GM18507 (cell line): Measurements from ENCODE around the gene ATF5.
A peak's percentile ranks its signal among the peaks of the same experiment; 100 is the strongest.

ENCODE experiments used
- DNase-seq: peaks from one replicate; pipeline ENCODE4 v3.0.0; 2011; ENCODE audit warnings: low read depth; ENCODE audit not compliant: insufficient read length; ENCODE audit errors: extremely low spot score
- FAIRE-seq: peaks from 2 replicates; lab custom pipeline; 2011; peaks lifted over from hg19 to GRCh38; lab: Jason Lieb, UNC

ATF5 gene

DNA sequence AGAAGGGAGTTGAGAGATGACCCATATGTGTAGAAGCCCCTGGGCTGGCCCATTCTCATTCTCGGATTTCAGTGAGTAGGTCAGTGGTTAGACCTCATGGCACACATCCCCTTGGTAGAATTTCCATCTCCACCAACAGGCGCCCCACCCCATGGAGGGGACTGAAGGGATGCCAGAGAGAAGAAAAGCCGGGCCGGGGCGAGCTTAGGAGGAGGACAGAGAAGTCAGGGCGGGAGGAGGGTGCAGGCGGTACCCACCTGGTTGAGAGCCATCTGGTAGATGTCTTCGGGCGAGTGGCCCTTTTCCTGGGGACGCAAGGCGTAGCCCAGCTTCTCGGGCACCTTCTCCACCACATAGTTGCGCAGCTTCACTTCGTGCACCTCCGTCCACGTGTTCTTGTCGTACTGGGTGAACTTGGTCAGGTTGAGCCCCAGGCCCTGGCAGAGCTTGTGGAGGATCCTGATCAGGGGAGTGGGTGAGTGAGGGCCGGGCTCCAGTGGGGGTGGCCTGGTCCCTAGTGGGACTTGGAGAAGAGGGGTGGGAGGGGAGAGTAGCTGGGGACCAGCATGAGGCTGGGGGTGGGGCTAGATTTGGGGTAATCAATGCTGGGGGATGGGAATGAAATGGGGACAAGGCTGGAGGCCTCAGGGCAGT, 34.9 kb upstream of the ATF5 start:
- DNase-seq (no peak), FAIRE-seq (no peak)

DNA sequence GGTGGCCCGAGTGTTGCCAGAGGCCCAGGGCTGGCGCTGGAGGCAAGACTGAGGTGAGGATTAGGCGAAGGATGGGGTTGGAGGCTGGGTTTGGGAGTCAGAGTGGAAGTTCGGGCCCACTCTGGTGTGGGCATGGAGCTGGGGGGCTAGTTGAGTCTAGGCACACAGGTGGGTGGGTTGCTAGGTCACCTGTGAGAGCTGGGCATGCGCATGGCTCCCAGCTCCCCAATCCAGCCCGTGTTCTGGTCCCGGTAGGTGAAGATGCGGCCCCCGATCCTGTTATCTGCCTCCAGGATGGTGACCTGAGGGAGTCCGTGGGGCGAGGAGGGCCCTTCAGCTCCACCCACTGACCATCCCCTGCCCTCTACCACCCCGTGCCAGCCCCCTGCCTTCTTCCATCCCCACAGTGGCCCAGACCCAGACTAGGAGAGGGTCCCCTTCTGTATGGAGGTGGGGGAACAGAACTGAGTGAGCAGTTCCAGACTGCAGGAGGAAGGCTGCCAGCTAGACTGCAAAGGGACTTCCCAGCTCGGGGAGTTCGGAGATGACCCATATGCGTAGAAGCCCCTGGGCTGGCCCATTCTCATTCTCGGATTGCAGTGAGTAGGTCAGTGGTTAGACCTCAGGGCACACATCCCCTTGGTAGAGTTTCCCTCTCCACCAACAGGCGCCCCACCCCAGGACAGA, 34.0 kb upstream of the ATF5 start:
- FAIRE-seq (peak; percentile 89), DNase-seq (no peak)

DNA sequence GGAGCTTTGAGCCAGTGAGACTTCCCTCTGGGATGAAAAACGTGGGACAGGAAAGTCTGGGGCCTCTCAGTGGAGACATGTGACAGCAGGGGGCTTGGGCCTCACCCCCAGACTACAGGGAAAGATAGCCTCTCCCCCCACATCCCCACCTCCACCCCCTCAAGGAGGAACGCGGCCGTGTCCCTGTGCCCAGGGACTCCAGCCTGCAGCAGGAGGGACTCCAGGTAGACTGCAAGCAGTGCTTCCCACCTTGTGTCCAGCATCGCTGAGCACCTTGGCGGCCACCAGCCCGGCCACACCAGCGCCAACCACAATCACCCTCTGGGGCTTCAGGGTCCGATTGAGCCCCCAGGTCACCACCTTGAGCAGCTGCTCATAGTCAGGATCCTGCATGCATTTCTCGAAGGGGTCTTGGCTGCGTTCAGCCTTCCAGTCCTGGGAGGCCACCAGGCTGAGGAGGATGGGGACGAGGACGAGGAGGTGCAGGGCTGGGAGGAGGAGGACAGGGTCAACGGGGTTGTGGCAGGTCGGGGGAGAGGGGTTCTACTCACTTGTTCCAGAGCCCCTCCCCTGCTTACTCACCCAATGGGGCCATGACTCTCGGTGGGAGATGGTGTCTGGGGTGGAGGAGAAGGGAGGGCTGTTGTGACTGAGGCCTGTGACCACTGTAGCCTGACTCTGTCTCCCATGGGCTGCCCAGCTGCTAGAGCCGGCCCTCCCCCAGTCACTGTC, 33.3 kb upstream of the ATF5 start:
- DNase-seq (no peak), FAIRE-seq (peak; percentile 73)

DNA sequence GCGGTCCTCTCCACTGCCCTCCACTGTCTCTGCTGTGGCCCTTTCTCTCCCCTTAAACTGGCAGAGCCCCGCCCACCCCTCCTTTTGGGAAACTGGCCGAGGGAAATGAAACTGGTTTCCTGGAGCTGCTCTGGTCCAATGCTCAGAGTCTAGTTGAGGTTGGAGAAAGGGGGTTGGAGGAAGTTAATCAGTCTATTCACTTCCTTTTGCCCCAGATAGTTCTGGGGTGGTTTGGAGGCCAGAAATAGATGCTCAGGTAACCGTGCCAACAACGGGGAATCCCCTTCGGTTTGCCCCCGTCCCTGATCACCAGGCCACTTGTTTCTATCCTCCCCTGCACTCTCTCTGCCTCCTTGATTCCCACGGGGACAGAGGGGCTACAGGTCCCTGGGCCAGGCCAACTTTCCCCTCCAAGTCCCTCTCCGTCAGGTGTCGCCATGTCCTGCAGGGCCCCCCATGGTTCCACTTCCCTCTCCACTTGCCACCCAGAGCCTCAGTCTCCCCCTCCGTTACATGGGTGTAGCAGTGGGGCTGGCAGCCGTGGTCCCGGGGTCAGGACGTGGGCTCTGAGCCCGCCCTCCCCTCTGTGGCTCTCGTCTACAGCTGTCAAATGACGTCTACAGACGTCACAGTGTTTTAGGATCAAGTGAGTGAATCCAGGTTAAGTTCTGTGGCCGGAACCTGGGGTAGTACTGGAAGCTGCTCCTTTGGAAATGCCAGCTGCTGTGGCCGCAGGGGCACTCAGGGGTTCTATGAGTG, 32.0 kb upstream of the ATF5 start, which contains the start of gene IL4I1:
Gene IL4I1, minus strand, starts transcription at position 25 of the 759 bp plus-strand sequence. CDS start 727 bp downstream, outside the sequence.
- peak; percentile 62 for DNase-seq
- peak; percentile 99 for FAIRE-seq

DNA sequence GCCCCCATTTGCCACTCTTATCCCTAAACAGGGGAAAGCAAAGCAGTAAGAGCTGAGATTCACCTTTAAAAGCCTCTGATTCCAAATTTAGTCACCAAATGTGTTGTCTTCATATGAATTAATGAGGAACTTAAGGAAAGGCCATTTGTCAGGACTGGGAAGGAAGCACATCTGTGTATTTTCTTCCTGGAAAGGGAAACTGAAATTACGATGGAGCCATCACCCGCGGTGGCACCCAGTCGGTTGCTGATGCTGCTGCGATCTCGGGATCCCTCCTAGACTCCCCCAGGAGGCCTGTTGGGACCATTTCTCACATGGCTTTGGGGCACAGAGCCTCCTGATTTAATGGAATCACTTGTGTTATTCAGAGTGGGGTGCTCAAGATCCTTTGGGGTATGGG, 24.9 kb upstream of the ATF5 start:
- no peak for DNase-seq
- FAIRE-seq: no peak

DNA sequence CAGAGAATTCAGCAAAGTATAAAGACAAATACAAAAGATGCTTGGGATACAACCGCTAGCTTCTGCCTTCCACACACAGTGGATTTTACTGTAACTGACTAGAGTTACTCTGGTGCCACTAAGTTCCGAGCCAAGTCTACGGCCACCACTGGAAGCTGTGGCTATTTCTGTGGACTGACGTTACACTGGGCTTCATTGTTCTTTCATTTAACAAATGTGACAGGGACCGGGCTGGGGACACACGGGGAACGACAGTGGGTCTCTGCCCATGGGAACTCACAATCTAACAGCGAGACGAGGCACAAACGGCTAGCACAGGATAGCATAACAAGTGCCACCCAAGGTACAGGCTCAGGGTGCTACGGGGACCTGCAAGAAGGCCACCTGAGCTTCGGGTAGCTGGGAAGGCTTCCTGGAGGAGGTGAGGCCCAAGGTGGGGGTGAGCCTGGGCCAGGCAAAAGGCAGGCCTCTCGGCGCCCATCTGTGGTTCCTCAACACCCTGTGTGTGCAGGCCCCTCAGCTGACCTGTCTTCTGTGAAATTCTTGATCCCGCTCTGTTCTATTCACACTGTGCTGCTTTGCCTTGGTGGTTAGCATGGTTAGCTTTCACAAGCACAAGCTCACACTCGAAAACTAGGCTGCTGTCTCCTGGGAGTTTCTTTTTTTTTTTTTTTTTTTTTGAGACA, 22.0 kb upstream of the ATF5 start:
- peak; percentile 61 for FAIRE-seq
- DNase-seq: no peak

DNA sequence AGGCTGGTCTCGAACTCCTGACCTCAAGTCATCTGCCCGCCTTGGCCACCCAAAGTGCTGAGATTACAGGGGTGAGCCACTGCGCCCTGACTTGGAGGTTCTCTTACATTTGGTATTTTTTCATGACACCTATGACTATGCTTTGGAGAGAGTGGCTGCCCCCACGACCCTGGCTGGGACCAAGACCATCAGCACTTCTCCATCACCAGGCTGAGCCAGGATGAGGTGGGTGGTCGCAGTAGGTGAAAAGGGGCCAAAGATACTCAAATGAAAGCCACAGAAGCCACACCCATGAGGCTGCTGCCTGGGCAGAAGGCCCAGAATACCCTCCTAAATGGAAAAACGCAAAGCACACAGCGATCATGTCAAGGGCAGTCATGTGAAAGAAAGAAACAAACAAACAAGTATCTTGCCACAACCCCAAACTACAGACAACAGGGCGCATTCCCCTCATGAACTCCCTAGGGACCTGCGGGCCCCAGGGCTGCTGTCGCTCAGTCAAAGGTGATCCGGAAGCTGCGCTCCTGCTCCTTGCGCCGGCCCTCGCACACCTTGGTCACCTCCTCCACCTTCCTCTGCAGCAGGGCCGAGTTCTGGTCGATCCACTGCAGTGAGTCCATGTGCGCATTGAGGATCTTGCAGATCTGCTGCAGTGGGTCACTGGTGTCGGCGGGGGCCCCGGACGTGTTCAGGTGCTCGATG, 21.1 kb upstream of the ATF5 start:
- DNase-seq: no peak
- peak; percentile 51 for FAIRE-seq

DNA sequence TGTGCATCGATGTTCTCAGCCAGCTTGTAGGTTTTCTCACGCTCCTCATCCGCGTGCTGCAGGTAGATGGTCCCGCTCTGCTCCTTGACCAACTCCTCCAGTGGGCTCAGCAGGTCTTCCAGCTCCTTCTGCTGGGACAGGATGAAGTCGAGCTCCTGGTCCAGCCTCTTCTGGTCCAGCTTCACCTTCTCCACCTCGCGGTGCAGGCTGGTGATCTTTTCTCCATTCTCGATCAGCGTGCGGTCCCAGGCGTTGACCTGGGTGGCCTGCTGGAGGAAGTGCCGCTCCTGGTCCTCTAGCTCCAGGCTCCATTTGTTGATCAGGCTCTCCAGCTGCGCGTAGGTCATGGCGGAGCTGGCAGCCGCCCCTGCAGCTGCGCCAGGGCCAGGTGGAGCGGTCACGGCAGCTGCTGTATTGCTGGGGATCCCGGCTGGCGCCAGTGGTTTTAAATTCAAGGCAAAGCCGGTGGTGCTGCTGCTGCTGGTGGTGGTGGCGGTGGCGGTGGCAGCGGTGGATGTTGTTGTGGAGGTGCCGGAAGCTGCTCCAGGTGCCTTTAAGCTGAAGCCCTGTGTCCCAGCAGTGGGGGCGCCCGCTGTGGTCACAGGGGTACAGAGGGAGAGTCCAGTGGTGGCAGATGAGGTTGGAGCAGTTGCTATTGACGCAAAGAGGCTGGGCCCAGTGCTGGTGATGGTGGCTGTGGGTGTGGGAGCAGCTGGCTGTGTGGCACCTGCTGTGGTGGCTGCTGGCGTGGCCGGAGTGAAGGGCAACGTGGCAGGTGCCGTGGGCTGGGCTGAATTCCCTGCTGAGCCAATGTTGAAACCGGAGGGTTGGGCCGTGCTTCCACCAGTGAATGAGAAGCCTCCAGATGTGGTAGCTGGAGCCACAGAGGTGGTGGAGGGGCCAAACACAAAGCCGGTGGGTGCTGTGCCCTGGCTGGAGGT, 20.3 kb upstream of the ATF5 start:
- no peak for FAIRE-seq
- DNase-seq: no peak

DNA sequence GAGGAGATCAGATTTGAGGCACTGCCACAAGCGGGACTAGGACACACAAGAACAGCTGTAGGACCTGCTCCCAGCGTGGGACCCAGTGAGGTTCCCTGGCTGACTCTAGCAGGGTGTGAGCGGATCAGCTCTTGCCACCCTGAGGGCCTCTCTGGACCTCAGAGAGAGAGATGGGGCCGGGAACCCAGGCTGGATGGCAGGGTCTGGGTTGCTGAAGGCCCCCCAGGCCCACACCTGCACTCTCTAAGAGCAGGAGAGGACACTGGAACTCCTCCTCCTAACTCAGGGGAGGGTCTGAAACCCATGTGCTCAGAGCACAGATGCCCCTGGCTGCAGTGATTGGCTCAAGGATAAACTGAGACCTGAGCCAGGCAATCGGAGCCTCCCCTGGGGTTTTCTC, 18.8 kb upstream of the ATF5 start:
- DNase-seq (no peak), FAIRE-seq (no peak)

DNA sequence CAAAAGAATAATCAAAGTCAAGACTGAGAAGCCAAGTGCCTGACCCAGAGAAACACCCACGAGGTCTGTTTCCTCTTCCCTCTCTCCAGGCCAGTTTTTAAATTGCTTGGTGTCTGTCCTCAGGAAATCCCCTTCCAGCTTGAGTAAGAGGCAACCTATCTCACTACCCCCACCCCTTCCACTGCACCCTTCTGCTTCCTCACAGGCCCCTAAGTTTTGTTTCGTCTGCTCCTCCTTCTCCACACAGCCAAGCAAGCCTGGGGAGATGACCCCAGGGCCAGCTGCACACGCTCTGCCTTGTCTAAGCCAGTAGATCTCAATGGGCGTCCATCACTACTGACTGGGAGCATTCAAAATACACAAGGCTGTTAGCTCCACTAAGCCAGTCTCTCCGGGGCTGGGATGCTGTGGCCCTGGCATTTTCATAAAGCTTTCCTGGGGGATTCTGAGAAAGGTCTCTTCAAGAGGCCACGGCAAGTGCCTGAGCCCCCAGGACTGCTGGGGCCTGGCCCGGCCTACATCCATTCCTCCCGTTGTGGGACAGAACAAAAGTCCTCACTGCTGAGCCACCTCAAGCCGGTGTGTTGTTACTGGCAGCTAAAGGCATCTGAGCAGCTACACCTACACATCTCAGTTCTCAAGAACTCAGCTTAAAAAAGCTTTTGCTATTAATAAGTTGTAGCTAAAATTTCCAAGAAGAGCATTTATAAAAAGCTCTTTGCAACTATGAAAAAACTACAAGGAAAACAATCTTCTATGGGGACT, 17.4 kb upstream of the ATF5 start:
- peak; percentile 96 for FAIRE-seq
- DNase-seq: no peak

DNA sequence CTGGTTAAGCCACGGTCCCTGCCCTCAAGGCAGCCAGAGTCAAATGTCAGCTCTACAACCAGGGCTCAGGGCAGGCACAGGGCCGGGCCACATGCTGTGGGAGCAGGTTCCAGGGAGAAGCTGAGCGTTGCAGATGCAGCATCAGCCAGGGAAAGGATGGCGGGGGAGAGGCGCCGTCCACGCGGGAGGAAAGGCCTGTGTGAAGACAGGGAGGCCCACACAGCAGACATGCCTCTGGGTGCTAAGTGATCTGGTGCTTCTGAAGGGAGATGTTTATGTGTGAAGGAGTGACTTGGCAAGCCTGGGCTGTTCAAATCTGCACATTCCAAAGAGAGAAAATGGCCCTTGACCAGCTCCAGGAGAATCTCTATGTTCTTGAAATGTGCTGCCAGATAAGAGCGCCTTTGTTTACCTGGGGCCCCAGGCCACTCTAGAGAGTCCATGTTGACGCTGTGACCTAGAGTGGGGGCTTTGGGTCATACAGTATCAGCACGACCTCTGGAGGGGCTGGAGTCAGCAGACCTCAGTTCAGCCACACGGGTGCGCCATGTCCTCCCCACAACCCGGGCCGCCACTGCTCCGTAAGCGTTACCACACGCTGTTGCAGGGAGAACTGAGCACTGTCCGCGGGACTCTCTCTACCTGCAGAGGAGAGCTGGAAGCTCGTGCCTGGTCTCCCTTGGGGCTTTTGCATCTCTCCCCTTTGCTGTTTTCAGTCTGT, 15.9 kb upstream of the ATF5 start:
- FAIRE-seq (no peak), DNase-seq (no peak)

DNA sequence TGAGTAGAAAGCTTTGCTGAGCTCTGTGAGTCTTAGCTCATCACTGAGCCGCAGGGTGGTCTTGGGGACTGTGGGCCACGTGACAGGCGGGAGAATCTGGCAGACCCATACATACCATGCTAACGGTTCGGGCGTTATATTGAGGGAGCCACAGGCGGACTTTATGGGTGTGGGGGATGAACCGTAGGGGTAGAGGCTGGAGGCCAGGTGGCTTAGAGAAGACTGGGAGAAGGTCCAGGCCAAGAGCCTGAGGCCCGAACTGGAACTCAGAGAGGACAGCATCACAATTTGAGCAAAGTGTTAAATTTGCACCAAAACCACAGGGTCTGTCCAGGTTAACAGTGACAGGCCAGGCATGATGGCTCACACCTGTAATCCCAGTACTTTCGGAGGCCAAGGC, 15.3 kb upstream of the ATF5 start:
- DNase-seq: no peak

DNA sequence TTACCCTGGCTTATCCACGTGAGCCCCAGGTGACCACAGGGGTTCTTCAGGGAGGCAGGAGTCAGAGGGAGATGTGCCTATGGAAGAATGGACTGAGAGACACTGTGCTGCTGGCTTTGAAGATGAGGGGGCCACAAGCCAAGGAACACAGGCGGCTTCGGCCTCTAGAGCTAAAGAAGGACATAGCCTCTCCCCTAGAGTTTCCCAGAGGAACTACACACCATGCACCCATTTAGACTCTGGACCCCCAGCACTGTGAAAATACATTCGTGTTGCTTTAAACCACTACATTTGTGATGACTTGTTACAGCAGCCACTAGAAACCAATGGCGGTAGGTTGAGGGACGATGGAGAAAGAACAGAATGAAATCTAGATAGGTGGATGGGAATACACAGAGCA, 13.7 kb upstream of the ATF5 start:
- DNase-seq: no peak

More for the DNA sequence above, 15.3 kb upstream of the ATF5 start:
- no peak for FAIRE-seq

DNA sequence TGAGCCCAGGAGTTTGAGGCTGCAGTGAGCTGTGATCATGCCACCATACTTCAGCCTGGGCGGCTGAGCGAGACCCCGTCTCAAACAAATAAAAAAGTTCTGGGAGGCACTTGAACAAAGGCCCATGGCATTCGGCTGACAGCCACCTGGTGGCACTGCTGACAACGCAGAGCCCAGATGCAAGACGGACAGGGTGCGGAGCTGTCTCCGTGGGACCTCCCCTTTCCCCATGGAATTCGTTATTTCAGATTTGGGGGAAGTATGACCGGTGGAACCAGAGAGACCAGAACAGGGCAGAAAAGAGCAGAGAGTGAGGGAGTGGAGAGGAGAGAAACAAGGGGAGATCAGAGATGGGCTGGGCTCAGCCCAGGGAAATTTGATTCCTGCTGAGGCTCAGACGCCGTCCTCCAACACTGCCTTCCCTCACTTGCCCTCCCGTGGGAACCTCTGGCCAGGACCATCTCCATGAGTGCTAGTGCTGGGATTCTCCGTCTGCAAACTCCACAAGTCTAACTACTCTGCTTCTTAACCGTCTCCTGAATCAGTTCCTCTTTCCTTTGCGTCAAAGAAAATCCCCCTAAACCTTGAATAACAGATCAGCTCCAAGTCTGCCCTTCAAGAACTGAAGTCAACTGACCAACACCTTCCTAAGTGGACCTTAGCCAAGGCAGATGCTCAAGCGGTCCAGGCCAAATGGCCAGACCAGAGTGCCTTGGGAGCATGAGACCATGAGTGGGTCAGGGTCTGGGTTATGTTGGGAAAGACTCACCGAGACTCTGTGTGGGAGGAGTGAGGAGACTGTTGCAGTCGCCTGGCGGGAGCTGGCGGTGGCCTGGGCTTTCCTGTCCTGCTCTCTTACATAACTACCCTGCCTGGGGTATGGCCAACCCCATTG, 11.9 kb upstream of the ATF5 start:
- FAIRE-seq (peak; percentile 65), DNase-seq (no peak)

More for the DNA sequence above, 13.7 kb upstream of the ATF5 start:
- no peak for FAIRE-seq

DNA sequence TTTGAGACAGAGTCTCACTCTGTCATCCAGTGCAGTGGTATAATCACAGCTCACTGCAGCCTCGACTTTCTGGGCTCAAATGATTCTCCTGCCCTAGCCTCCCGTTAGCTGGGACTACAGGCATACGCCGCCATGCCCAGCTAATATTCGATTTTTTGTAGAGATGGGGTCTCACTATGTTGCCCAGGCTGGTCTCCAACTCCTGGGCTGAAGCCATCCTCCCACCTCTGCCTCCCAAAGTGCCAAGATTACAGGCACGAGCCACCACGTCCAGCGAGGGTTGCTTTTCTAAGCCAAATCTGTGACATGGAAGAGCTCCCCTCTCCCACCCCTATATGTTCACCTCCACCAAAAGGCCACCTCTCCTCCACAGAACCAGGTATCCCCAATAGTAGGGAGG, 10.9 kb upstream of the ATF5 start:
- no peak for DNase-seq
- no peak for FAIRE-seq
